HFF-Myc (cell line): ENCODE data around the gene CAMKV.
A peak's percentile ranks its signal among the peaks of the same experiment; 100 is the strongest.

Experiments used
- DNase-seq: peaks from one replicate; pipeline ENCODE4 v3.0.0-alpha.2; 2011; ENCODE audit warnings: low read depth; ENCODE audit errors: extremely low read depth
- H3K4me3 ChIP-seq: replicated peaks from 2 replicates; pipeline ENCODE4 v1.5.1; 2011; ENCODE audit warnings: low read depth, mild to moderate bottlenecking, control low read depth, low read length
- CTCF ChIP-seq: IDR thresholded peaks from 2 replicates; pipeline ENCODE4 v1.5.1; 2012; ENCODE audit warnings: mild to moderate bottlenecking, low read depth, low read length, control low read depth; ENCODE audit errors: missing control alignments

Gene CAMKV

GRCh38 chr3:49901366-49902339 is 31.9 kb upstream of the CAMKV start:
- no peak for DNase-seq
- no peak for TF ChIP-seq CTCF
- H3K4me3 ChIP-seq: no peak overlapping the region

GRCh38 chr3:49900491-49901153 is 30.9 kb upstream of the CAMKV start:
- no peak for DNase-seq
- H3K4me3 ChIP-seq: no peak overlapping the region
- TF ChIP-seq CTCF: no peak

GRCh38 chr3:49899815-49900214 is 30.1 kb upstream of the CAMKV start:
- TF ChIP-seq CTCF: peak; percentile 44
- no peak overlapping the region for H3K4me3 ChIP-seq
- no peak for DNase-seq

- H3K4me3 ChIP-seq: no peak overlapping the region
- no peak for TF ChIP-seq CTCF
- DNase-seq: no peak
Observed at GRCh38 chr3:49898991-49899390, 29.3 kb upstream of the CAMKV start.

GRCh38 chr3:49896345-49896744 is 26.6 kb upstream of the CAMKV start:
- no peak for DNase-seq
- TF ChIP-seq CTCF: no peak

GRCh38 chr3:49895791-49896190 is 26.1 kb upstream of the CAMKV start:
- TF ChIP-seq CTCF: no peak
- no peak overlapping the region for H3K4me3 ChIP-seq
- no peak for DNase-seq

More at GRCh38 chr3:49896345-49896744, 26.6 kb upstream of the CAMKV start:
- no peak overlapping the region for H3K4me3 ChIP-seq
